DMS53 treated with DMSO at 0.1 percent for 48 hours (cell line): Measurements from ENCODE around the gene PYHIN1.
"Not testable (repeated sequence)": the region's sequence is repeated elsewhere in the genome, so short reads cannot be mapped to it uniquely, and the experiment has no call there.

Experiments used
- DNase-seq: peaks from one replicate; lab custom pipeline; 2025; ENCODE audit not compliant: unreplicated experiment; lab: John Stamatoyannopoulos, UW

Gene PYHIN1

GRCh38 chr1:158978730-158979129 lies 47.4 kb downstream of the PYHIN1 start:
- no peak for DNase-seq

DNA sequence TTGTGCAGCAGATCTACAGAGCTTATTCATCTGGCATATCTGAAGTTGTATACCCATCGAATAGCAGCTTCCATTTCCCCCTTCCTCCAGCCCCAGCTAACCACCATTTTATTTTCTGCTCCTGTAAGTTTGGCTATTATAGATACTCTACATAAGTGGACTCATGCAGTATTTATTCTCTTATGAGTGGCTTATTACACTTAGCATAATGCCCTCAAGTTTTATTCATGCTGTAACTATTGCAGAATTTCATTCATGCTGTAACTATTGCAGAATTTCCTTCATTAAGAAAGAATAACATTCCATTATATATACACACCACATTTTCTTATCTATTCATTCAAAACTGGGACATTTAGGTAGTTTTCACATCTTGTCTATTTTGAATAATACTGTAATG lies 47.9 kb downstream of the PYHIN1 start:
- DNase-seq = no peak

- no peak for DNase-seq
Measured at GRCh38 chr1:158983235-158983634, 51.9 kb downstream of the PYHIN1 start.

DNA sequence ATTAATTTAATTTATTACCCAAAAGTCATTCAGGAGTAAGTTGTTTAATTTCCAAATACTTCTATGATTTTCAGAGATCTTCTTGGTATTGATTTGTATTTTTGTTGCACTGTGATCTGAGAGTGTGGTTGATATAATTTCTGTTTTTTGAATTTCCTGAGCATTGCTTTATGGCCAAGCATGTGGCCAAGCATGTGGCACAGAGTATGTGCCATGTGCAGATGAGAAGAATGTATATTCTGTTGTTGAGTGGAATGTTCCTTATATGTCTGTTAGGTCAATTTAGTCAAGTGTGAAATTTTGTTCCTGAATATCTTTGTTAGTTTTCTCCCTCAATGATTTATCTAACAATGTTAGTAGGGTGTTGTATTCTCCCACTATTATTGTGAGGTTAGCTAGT lies 53.0 kb downstream of the PYHIN1 start:
- no peak for DNase-seq

DNA sequence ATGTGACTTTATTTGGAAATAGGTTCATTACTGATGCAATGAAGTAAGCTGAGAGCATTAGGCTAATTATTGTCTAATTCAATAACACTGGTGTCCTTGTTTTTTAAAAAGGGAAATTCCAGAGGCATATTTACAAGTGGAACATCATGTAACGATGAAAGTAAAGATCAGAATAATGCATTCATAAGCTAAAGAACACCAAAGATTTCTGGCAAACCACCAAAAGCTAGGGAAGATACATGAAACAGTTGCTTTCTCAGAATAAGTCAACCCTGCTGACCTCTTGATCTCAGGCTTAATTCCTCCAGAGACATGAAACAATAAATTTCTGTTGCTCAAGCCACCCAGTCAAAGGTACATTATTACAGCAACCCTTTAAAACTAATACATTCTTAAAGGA lies 58.1 kb downstream of the PYHIN1 start:
- no peak for DNase-seq

DNA sequence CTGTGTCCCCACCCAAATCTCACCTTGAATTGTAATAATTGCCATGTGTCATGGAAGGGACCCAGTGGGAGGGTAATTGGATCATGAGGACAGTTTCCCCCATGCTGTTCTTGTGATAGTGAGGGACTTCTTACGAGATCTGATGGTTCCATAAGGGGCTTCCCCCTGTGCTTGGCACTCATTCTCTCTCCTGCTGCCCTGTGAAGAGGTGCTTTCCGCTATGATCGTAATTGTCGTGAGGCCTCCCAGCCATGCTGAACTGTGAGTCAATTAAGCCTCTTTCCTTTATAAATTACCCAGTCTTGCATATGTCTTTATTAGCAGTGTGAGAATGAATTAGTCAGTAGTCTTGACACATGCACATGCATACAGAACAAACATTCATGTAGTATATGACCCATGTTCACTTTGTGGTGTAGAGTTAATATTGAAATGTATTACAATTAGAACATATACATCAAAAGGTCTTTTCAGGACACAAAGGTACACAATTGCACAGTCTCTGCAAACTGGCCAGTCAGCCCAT lies 61.5 kb downstream of the PYHIN1 start:
- DNase-seq = no peak

- no peak for DNase-seq
Measured at GRCh38 chr1:158996998-158997397, 65.6 kb downstream of the PYHIN1 start.

DNA sequence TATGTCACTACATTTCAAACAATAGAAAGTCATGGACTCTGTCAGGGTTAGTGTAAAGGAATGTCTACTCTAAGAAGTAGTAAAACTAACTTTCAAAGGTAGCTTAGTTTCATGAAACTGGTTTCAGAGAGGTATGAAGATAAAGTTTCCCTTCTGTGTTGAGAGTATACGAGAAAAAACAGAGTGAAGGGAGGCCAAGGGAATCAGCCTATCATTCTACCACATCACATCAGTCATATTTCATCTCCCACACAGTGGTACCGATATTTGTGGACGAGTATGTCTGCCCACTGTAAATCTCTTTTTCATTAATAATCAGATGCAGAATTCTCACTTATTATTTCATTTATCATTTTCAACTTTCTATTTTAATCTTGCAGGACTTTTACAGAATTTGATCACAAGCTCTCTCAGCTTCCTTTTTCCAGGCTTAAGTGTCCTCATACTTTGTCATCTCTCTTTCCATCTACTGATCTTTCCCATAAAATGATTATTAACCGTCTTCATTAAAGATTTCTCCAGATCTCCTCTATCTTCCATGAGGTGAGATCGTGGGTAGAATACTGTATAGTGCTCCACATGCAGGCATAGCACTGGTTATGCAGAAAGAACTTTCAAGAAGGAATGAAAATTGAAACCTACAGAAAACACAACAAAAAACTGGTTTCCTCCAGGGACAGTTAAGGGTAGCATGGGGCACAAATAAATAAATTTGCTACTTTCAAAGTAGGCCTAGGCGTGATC lies 66.9 kb downstream of the PYHIN1 start:
- no peak for DNase-seq

DNA sequence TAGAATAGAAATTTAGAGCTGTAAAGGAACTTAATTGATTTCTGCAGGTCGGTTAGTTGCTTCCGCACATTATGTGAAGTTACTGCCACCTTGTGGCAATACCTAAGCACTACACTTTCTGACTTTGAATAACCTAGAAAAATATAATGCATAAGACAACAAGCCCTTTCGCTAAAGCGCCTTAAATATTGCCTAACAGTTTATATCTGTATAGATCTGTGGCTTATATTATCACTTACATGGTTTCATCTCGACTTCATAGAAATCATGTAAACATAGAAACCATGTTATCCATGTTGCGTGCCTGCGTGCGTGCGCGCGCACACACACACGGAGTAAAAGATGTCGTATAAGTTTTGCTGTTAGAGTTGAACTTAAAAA lies 67.4 kb downstream of the PYHIN1 start:
- DNase-seq = peak; percentile 58

DNA sequence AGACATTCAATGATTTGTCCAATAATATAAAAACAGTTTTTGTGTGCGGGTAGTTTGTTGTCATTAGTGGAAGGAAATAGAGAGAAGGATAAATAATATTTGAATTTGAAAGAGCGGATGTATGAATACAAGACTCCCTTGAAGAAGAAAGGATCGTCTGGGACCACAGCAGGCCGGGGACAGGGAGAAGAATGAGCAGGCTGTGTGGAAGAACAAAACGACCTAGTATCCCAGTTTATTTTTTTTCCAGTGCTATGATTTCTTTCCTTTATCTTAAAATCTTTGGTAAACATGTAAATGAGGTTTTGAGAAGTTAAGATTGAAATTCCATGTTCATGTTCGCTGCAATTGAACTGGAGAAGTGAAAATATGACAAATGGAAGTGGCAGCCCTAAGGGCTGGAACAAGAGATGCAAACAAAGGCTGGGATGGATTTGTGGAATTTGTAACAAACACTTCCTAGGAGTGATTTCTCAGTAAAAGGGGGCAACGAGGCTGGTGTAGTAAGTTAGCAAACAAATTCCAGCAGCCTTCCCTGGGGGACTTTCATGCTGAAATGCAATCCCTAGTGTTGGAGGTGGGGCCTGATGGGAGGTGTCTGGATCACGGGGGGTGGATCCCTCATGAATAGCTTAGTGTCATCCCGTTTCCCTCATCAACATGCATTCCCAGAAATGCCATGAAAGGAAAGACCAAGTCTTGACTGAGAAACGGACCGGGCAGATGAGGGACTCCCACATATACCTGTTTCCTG lies 68.1 kb downstream of the PYHIN1 start:
- DNase-seq = no peak

- no peak for DNase-seq
Measured at GRCh38 chr1:159000070-159000409, 68.7 kb downstream of the PYHIN1 start.

DNA sequence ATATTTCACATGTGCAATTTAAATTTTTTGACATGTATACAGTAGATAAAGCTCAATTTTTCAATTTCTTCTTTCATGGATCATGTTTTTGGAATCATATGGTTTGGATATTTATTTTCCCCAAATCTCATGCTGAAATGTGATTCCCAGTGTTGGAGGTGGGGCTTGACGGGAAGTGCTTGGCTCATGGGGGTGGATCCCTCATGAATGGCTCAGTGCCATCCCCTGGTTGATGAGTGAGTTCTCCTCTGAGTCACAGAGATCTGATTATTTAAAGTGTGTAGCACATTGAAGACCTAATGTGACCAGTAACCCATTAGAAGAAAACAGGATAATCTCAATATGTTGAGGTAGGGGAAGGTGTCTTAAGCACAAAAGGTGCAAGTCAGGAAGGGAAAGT lies 69.3 kb downstream of the PYHIN1 start:
- DNase-seq = no peak

GRCh38 chr1:159005161-159005560 lies 73.8 kb downstream of the PYHIN1 start:
- DNase-seq = no peak

- DNase-seq = no peak
Measured at GRCh38 chr1:159005676-159006075, 74.3 kb downstream of the PYHIN1 start.

- not testable (repeated sequence) for DNase-seq
Measured at GRCh38 chr1:159006210-159006807, 75.0 kb downstream of the PYHIN1 start.

- DNase-seq = no peak
Measured at GRCh38 chr1:159007726-159008125, 76.4 kb downstream of the PYHIN1 start.

DNA sequence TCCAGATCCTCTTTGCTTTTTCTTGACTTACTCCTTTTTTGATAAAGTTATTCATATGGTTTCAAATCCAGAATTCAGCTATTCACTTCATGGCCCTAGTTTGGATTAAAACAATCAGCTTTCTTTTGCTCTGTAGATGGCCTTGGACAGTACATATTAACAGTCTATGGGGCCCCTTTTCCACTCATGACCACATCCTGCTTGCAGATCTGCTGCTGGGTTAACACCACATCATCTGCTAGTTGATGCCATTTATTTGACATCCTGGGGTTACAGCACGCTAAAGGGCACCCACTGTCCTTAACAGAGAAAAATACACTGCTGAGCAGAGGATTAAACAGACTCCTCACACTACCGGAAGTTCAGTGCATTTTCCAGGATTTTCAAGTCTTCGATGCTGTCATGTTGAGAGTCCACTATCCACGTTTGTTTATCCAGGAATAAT lies 77.4 kb downstream of the PYHIN1 start:
- no peak for DNase-seq

GRCh38 chr1:159009287-159009686 lies 77.9 kb downstream of the PYHIN1 start:
- no peak for DNase-seq

DNA sequence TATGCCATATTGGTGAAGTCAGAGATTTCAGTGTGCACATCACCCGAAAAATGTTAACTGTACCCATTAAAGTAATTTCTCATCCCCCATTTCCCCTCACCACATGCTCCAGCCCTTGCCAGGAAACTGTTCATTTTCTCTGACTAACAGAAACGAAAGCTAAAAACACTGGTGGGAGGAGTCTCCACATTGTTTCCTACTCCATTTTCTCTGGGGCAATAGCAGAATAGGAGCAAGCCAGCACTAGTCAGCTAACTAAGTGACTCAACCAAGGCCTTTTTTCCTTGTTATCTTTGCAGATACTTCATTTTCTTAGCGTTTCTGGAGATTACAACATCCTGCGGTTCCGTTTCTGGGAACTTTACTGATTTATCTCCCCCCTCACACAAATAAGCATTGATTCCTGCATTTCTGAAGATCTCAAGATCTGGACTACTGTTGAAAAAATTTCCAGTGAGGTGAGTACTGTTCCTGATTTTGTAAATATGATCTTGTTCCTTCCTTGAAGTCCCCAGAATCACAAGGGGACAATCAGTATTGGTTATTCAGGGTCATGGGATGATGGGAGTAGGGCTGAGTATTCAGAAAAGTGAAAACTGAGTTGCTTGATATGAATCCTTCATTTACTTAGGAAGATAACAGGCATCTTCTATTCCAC lies 78.5 kb downstream of the PYHIN1 start, which contains the start of gene IFI16:
Gene IFI16 (plus strand): TSS at position 204 of the 658 bp plus-strand sequence. CDS start 4,774 bp downstream, outside the sequence.
- DNase-seq = no peak

GRCh38 chr1:159010391-159010790 lies 79.0 kb downstream of the PYHIN1 start:
- no peak for DNase-seq

DNA sequence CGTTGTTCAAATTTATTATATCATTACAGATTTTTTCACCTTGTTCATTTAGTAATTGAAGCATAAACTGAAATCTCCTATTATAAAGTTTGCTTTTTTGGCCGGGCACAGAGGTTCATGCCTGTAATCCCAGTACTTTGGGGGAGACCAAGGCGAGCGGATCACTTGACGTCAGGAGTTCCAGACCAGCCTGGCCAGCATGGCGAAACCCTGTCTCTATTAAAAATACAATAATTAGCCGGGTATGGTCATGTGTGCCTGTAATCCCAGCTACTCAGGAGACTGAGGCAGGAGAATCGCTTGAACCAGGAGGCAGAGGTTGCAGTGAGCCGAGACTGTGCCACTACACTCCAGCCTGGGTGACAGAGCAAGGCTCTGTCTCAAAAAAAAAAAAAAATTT lies 79.6 kb downstream of the PYHIN1 start:
- DNase-seq = not testable (repeated sequence)
